MCF 10A (cell line): ENCODE data around the gene CENPU. TPM values are rescaled to one million over a fixed set of nuclear protein-coding genes. Genes with fewer than 3 reads are reported as not detected.

ENCODE experiments used
- BruUV-seq: library from RNA; stranded (reverse); fragments of 400-500 nt; replicated peaks from 2 replicates; lab custom pipeline; 2021; lab: Mats Ljungman, UMichigan
- CTCF ChIA-PET: fragments of 300-600 bp; sonication (Branson Sonifier 250); formaldehyde crosslinking; extraction: SDS; loops from one replicate; lab custom pipeline; 2021; ENCODE audit warnings: antibody characterized with exemption, inconsistent platforms; lab: Yijun Ruan, JAX
- POLR2A ChIA-PET: fragments of 300-600, 350-650 bp; sonication (Branson Sonifier 250); formaldehyde crosslinking; extraction: SDS; loops from one replicate; lab custom pipeline; 2020; ENCODE audit warnings: antibody characterized with exemption, inconsistent platforms; lab: Yijun Ruan, JAX
- DNase-seq: peaks from one replicate; pipeline ENCODE4 v3.0.0-alpha.2; 2018; ENCODE audit not compliant: unreplicated experiment
- H3K27ac Mint-ChIP-seq: one replicate; pipeline ENCODE4 v1.8.0; 2022; ENCODE audit warnings: mild to moderate bottlenecking, low read depth, mixed read lengths; ENCODE audit not compliant: unreplicated experiment
- H3K27me3 Mint-ChIP-seq: one replicate; pipeline ENCODE4 v1.8.0; 2022; ENCODE audit warnings: mixed read lengths; ENCODE audit not compliant: insufficient read depth, unreplicated experiment
- H3K36me3 Mint-ChIP-seq: one replicate; pipeline ENCODE4 v1.8.0; 2022; ENCODE audit warnings: mild to moderate bottlenecking, moderate library complexity, mixed read lengths; ENCODE audit not compliant: insufficient read depth, unreplicated experiment
- H3K4me1 Mint-ChIP-seq: one replicate; pipeline ENCODE4 v1.8.0; 2022; ENCODE audit warnings: mixed read lengths; ENCODE audit not compliant: insufficient read depth, unreplicated experiment
- H3K4me3 Mint-ChIP-seq: one replicate; pipeline ENCODE4 v1.8.0; 2022; ENCODE audit warnings: mild to moderate bottlenecking, moderate library complexity, mixed read lengths; ENCODE audit not compliant: unreplicated experiment
- H3K9me3 Mint-ChIP-seq: one replicate; pipeline ENCODE4 v1.8.0; 2022; ENCODE audit warnings: mixed read lengths; ENCODE audit not compliant: unreplicated experiment
- CTCF ChIP-seq: fragments of 200-600 bp; IDR thresholded peaks from one replicate; pipeline ENCODE4 v1.8.0; 2022; ENCODE audit warnings: antibody characterized with exemption, mild to moderate bottlenecking; ENCODE audit not compliant: unreplicated experiment
- intact Hi-C: fragments of 100-400 bp; cut with micrococcal nuclease; formaldehyde crosslinking; loops from 2 replicates; pipeline ENCODE4 v1.14.1; 2022
- total RNA-seq: library from RNA; stranded (reverse); gene quantifications from 2 replicates; pipeline ENCODE4 v1.2.3, GENCODE V29; 2022

The CENPU gene
- total RNA-seq, 1 experiment from 2014 or later = 22.3 TPM

DNA sequence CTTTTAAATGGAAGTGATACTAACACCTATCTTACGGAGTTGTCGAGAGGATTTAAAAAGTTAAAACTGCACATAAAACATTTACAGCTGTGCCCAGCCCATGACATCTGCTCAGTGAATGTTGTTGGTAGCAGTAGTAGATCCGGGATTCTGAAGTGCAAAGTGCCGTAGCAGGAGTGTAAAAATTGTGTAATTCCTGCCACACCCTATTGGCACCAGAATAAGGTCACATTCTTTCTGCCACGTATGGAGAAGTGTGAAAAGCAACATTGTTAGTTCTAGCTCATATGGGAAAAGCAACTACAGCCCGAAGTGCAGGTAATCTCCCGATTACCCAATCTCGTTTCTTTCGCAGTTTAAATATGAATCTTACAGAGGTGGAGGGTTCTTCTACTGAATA, 53.2 kb downstream of the CENPU start:
- BruUV-seq = no TSS peak
- H3K36me3 Mint-ChIP-seq = peaks cover 16% of the 10 kb centered on the region
- H3K4me1 Mint-ChIP-seq = peaks cover 19% of the 10 kb centered on the region
- DNase-seq = peak; percentile 67
- no peaks in the 10 kb centered on the region for H3K27me3 Mint-ChIP-seq
- POLR2A ChIA-PET = interaction anchor here (0.6 to 1.0 kb wide), 3 partner anchors 9 to 53 kb away, joined by 3 to 4 read pairs (median 4); partner anchors contain the start of gene CENPU
- no peaks in the 10 kb centered on the region for H3K9me3 Mint-ChIP-seq
- peak overlapping the region; percentile 21 for H3K4me3 Mint-ChIP-seq
- TF ChIP-seq CTCF = no peak
- CTCF ChIA-PET = no interaction called here
- peak overlapping the region; percentile 74 for H3K27ac Mint-ChIP-seq
- intact Hi-C loops = no loop called here

DNA sequence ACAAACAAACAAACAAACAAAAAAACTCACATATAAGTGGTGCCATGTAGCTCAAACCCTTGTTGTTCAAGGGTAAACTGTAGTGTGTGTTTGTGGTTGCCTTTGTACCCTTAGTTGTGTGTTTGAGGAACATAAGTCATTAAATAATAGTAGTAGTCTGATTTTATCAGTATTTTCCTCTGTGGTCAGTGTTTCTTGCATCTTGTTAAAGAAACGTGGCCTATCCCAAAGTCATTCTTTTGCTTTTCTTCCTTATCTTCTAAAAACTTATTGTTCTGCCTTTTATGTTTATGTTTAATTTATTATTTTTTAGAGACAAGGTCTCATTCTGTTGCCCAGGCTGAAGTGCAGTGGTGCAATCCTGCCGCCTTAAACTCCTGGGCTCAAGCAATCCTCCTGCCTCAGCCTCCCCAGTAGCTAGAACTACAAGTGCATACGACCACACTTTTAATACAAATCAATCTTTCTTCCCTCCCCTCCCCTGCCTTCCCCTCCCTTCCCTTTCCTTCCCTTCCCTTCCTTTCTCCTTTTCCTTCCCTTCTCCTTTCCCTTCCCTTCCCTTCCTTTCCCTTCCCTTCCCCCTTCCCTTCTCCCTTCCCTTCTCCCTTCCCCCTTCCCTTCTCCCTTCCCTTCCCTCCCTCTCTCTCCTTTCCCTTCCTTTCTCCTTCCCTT, 57.9 kb downstream of the CENPU start:
- ChIA-PET CTCF (no interaction called here), POLR2A (no interaction called here)
- no peak for DNase-seq
- Mint-ChIP-seq H3K27ac (no peak overlapping the region), H3K4me3 (no peak overlapping the region), H3K9me3 (no peaks in the 10 kb centered on the region), H3K4me1 (peaks cover 6% of the 10 kb centered on the region), H3K36me3 (peaks cover 38% of the 10 kb centered on the region), H3K27me3 (no peaks in the 10 kb centered on the region)
- intact Hi-C loops = no loop called here
- no peak for TF ChIP-seq CTCF
- BruUV-seq = no TSS peak

- BruUV-seq = no TSS peak
- intact Hi-C loops = no loop called here
- POLR2A ChIA-PET = no interaction called here
- no peaks in the 10 kb centered on the region for H3K27me3 Mint-ChIP-seq
- CTCF ChIA-PET = no interaction called here
- H3K4me1 Mint-ChIP-seq = no peaks in the 10 kb centered on the region
- H3K4me3 Mint-ChIP-seq = no peak overlapping the region
- TF ChIP-seq CTCF = no peak
- peaks cover 36% of the 10 kb centered on the region for H3K36me3 Mint-ChIP-seq
- no peak overlapping the region for H3K27ac Mint-ChIP-seq
- no peak for DNase-seq
- H3K9me3 Mint-ChIP-seq = no peaks in the 10 kb centered on the region
Measured at GRCh38 chr4:184675018-184675417, 58.9 kb downstream of the CENPU start.

DNA sequence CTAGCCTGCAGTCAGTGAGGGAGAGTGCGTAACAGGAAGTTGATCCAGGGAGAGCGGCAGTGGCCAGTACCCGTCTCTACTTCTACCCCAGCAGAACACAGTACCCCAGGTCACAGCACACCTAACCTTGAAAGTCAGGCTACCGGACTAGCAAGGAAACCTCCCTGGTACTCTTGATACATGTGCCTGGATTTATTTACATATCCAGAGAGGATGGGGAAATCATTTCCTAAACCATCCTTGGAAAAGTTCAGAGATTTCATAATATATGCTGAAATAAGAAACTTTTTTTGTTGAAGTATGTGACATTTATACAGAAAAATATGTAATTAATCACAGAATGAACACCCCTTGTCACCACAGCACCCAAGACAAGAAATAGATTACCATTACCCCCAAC, 59.9 kb downstream of the CENPU start:
- intact Hi-C loops = no loop called here
- POLR2A ChIA-PET = no interaction called here
- peak overlapping the region; percentile 36 for H3K27ac Mint-ChIP-seq
- no peak for DNase-seq
- H3K4me1 Mint-ChIP-seq = no peaks in the 10 kb centered on the region
- peaks cover 43% of the 10 kb centered on the region for H3K36me3 Mint-ChIP-seq
- H3K9me3 Mint-ChIP-seq = no peaks in the 10 kb centered on the region
- H3K27me3 Mint-ChIP-seq = no peaks in the 10 kb centered on the region
- TF ChIP-seq CTCF = no peak
- no peak overlapping the region for H3K4me3 Mint-ChIP-seq
- CTCF ChIA-PET = no interaction called here
- no TSS peak for BruUV-seq
